Fibroblast of mammary gland (primary cell): ENCODE measurements around the gene DUSP2.

ENCODE experiments used
- DNase-seq: peaks from one replicate; pipeline ENCODE4 v3.0.0-alpha.2; 2010; ENCODE audit warnings: low read depth
- H3K4me3 ChIP-seq: 2 replicates; pipeline ENCODE4 v1.5.1; 2011; ENCODE audit warnings: low read depth, mild to moderate bottlenecking, low read length, moderate library complexity; ENCODE audit not compliant: control insufficient read depth
- TF ChIP-seq, protein P1 (sequence below): conservative IDR thresholded peaks from 2 replicates; pipeline ENCODE4 v1.5.1; 2011; ENCODE audit warnings: low read depth, low read length, inconsistent platforms; ENCODE audit not compliant: control insufficient read depth, insufficient read depth

Gene DUSP2

DNA sequence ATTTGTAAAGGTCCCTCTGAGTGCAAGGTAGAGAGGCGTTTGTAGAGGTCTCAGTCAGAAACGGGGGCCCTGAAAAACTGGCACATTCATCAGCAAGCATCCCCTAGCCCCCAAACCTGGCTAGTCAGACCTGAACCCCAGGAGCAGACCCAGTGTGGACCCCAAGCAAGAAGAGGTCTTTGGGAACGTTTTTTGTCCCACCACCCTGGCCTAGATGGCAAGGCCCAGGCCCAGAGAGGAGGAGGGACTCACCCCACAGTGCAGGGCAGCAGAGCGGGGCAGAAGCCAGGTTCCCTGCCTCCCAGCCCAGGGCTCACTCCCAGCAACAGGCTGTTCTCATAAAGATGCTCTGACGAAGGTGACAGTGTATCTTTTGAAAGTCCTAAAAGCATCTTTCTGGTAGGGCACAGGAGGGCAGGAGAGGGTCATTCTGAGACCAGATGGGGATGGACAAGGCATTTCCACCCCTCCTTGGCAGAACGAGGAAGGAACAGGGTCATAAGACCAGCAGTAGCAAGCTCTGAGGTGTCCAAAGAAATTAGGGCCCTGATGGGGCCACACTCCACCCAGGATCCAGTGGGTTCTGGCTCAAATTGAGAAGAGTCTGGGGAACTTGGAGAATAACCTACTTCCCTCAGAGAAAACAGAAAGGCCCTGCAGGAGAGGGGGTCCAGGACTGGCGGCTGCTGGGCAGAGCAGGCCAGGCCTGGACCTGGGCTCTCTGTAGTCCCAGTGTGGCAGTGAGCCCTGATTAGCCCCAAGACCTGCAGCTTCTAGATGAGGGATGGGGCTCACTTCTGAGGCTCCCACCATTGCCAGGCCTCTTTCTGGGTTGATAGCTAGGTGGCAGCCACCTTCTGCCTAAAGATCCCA is 47.1 kb downstream of the DUSP2 start:
- no peak for DNase-seq
- H3K4me3 ChIP-seq = no peak overlapping the region
- TF ChIP-seq, protein P1, sequence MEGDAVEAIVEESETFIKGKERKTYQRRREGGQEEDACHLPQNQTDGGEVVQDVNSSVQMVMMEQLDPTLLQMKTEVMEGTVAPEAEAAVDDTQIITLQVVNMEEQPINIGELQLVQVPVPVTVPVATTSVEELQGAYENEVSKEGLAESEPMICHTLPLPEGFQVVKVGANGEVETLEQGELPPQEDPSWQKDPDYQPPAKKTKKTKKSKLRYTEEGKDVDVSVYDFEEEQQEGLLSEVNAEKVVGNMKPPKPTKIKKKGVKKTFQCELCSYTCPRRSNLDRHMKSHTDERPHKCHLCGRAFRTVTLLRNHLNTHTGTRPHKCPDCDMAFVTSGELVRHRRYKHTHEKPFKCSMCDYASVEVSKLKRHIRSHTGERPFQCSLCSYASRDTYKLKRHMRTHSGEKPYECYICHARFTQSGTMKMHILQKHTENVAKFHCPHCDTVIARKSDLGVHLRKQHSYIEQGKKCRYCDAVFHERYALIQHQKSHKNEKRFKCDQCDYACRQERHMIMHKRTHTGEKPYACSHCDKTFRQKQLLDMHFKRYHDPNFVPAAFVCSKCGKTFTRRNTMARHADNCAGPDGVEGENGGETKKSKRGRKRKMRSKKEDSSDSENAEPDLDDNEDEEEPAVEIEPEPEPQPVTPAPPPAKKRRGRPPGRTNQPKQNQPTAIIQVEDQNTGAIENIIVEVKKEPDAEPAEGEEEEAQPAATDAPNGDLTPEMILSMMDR = no peak

DNA sequence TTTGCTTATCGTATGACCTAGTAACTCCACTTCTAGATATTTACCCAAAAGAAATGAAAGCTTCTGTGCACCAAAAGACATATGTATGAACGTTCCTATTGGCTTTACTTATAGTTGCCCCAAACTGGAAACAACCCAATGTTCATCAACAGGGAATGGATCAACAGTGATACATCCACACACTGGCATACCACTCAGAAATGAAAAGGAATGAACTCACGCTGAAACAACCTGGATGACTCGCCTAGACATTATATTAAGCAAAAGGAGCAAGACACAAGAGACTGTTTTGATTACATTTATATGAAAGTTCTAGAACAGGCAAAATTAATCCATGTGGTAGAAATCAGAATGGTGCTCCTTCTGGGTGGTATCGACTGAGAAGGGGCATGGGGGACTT is 47.8 kb downstream of the DUSP2 start:
- no peak overlapping the region for H3K4me3 ChIP-seq
- DNase-seq = no peak
- TF ChIP-seq, protein P1 = no peak

DNA sequence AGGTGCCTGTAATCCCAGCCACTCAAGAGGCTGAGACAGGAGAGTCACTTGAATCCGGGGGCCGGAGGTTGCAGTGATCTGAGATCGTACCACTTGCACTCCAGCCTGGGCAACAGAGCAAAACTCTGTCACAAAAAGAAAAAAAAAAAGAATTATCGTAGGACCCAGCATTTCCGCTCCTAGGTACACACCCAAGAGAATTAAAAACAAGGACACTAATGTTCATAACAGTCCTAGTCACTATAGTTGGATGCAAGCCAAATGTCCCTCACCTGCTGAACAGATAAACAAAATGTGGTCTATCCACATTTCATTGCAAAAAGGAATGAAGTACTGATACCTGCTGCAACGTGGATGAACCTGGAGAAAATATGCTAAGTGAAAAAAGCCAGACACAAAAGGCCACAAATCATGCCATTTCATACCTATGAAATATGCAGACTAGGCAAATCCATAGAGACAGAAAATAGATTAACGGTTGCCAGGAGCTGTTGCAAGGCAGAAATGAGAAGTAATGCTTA is 50.1 kb downstream of the DUSP2 start:
- DNase-seq = no peak
- no peak overlapping the region for H3K4me3 ChIP-seq
- TF ChIP-seq, protein P1 = no peak

DNA sequence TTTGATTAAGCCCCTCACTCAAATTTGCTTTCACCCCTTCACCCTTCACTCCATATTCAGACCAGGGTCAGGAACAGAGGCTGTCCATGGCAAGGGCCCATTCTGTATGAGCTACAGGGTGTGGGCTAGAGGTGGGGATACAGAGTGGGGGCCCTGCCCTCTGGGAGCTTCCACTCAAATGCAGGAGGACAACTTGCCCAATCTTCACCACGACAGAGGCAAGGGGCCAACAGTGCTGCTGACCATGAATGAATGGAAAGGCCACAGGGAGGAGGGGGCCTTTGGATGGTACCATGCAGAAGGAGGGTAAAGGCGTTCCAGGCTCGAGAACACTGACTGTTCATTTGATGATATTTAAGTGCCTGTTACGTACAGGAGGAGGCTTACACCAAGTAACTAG is 51.7 kb downstream of the DUSP2 start:
- DNase-seq = no peak
- TF ChIP-seq, protein P1 = no peak
- H3K4me3 ChIP-seq = no peak overlapping the region
